Measurements from ENCODE around the gene IFT57.

DNA sequence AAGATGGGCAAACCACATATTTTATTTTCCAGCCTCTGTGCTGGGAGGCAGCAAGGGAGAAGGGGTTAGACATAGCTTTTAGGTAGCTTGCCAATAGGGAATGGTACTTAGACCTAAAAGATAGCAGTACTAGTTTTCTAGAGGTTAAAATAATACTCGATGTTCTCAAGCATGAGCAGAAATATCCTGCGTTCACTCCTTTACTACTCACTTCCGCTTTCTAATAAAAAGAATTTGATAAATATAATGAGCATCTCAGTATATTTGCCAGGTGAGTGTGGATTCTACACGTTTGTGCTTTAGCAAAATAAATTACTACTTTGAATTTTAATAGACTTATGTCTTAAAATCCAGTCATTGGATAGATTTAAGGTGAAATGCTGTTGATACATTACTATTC is 92.0 kb downstream of the IFT57 start:
- TF ChIP-seq, protein P1, sequence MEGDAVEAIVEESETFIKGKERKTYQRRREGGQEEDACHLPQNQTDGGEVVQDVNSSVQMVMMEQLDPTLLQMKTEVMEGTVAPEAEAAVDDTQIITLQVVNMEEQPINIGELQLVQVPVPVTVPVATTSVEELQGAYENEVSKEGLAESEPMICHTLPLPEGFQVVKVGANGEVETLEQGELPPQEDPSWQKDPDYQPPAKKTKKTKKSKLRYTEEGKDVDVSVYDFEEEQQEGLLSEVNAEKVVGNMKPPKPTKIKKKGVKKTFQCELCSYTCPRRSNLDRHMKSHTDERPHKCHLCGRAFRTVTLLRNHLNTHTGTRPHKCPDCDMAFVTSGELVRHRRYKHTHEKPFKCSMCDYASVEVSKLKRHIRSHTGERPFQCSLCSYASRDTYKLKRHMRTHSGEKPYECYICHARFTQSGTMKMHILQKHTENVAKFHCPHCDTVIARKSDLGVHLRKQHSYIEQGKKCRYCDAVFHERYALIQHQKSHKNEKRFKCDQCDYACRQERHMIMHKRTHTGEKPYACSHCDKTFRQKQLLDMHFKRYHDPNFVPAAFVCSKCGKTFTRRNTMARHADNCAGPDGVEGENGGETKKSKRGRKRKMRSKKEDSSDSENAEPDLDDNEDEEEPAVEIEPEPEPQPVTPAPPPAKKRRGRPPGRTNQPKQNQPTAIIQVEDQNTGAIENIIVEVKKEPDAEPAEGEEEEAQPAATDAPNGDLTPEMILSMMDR (IDR thresholded peaks at IDR 0.05) = no peak
- TF ChIP-seq EZH2 (IDR thresholded peaks at IDR 0.05; ENCODE audit: borderline replicate concordance, insufficient read depth, low read depth, low read length, poor library complexity, severe bottlenecking) = no peak

Measured in B cell (primary cell).